ENCODE results near the gene CACNB2.
"Not testable (repeated sequence)": the region's sequence is repeated elsewhere in the genome, so short reads cannot be mapped to it uniquely, and the experiment has no call there.

CACNB2 gene

DNA sequence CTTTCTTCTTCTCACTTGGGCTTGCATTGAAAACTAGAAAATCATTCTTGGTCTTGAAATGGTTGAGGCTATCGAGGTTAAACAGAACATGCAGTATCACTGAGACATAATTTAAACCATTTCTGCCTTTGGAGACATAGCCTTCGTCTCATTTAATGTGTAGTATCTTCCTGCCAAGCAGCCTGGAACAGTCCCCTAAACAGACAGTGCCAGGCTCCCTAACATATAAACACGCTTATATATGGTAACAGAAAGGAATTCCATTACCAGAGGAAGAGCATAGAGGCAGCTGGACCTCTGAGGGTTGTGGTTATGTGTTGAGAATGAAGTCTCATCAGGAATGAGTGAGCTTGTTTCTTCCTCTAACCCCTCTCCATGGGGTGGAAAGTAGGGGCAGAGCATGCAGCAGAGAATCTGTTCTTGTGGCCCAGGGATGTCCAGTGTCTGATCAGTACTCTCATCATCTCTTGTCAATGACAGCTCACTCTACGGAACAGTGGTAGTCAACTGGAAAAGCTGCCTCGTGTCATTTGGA lies 11.2 kb downstream of the CACNB2 start:
- TF ChIP-seq CTCF (IDR thresholded peaks at IDR 0.05; ENCODE audit: extremely low read depth, insufficient read depth, missing control alignments) = no peak
- no peak for DNase-seq (ENCODE audit: low spot score)
- in situ Hi-C loops (cut with MboI; ENCODE audit: low pct_unique_long_range_greater_than_20kb, low sequenced_read_pairs, unreplicated experiment) = no loop called here

DNA sequence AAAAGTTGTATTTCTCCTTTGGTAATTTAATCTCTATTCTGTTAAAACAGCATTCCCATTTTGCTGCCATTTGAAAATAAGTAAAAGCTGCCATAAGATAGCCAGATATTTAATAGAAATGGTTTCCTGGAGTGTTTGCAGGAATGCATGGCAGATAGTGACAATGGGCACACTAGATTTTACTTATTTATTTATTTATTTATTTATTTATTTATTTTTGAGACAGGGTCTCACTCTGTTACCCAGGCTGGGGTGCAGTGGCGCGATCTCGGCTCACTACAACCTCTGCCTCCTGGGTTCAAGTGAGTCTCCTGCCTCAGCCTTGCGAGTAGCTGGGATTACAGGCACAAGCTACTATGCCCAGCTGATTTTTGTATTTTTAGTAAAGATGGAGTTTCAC lies 13.2 kb downstream of the CACNB2 start:
- DNase-seq (ENCODE audit: low spot score); in situ Hi-C loops (cut with MboI; ENCODE audit: low pct_unique_long_range_greater_than_20kb, low sequenced_read_pairs, unreplicated experiment): not testable (repeated sequence)

DNA sequence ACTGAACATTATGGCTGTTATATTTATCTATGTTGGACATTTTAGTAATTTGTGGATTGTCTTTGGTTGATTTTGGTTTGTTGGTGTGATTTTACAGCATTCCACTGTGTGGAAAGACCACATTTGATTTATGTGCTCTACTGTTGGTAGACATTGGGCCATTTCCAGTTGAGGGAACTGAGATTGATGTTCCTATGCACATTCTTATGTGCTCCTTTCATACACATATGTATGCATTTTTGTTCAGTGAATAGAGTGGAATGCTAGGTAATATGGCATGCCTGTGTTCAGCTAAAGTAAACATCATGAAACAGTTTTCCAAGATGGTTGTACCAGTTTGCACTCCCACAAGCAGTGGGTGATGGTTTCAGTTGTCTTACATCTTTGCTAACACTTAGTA lies 15.1 kb downstream of the CACNB2 start:
- in situ Hi-C loops (cut with MboI; ENCODE audit: low pct_unique_long_range_greater_than_20kb, low sequenced_read_pairs, unreplicated experiment) = no loop called here
- DNase-seq (ENCODE audit: low spot score) = no peak
- no peak for TF ChIP-seq CTCF (IDR thresholded peaks at IDR 0.05; ENCODE audit: extremely low read depth, insufficient read depth, missing control alignments)

DNA sequence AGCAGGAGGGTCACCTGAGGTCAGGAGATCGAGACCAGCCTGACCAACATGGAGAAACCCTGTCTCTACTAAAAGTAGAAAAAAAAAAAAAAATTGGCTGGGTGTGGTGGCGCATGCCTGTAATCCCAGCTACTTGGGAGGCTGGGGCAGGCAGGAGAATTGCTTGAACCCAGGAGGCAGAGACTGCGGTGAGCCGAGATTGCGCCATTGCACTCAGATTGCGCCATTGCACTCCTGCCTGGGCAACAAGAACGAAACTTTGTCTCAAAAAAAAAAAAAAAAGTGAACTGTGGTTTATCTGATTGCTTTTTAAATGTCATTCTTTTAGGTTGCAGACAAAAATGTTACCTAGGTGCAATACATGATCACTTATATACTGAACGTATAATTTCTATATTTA lies 16.6 kb downstream of the CACNB2 start:
- in situ Hi-C loops (cut with MboI; ENCODE audit: low pct_unique_long_range_greater_than_20kb, low sequenced_read_pairs, unreplicated experiment); DNase-seq (ENCODE audit: low spot score): not testable (repeated sequence)

GRCh38 chr10:18157881-18158280 lies 17.7 kb downstream of the CACNB2 start:
- TF ChIP-seq CTCF (IDR thresholded peaks at IDR 0.05; ENCODE audit: extremely low read depth, insufficient read depth, missing control alignments) = no peak

GRCh38 chr10:18158773-18159265 lies 18.6 kb downstream of the CACNB2 start:
- DNase-seq (ENCODE audit: low spot score) = no peak
- TF ChIP-seq CTCF (IDR thresholded peaks at IDR 0.05; ENCODE audit: extremely low read depth, insufficient read depth, missing control alignments) = no peak
- in situ Hi-C loops (cut with MboI; ENCODE audit: low pct_unique_long_range_greater_than_20kb, low sequenced_read_pairs, unreplicated experiment) = no loop called here

More at GRCh38 chr10:18157881-18158280, 17.7 kb downstream of the CACNB2 start:
- in situ Hi-C loops (cut with MboI; ENCODE audit: low pct_unique_long_range_greater_than_20kb, low sequenced_read_pairs, unreplicated experiment) = no loop called here
- no peak for DNase-seq (ENCODE audit: low spot score)

DNA sequence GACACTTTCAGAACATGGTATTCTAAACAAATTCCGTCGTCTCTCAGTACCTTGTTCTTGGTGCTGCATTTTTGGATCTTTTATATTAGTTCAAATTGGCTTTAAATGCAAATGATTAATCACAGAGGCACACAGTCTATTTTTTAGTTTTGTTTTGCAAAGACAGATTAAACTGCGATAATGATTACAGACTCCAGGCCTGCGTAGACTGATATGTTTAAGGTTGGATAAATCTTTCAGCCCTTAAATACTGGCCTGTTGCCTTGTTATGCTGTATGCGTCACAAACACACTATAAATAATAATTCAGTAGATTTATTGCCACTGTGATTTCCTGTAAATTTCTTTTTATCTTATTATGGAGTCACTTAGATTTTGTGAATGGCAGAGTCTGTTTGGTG lies 19.3 kb downstream of the CACNB2 start:
- TF ChIP-seq CTCF (IDR thresholded peaks at IDR 0.05; ENCODE audit: extremely low read depth, insufficient read depth, missing control alignments) = no peak
- in situ Hi-C loops (cut with MboI; ENCODE audit: low pct_unique_long_range_greater_than_20kb, low sequenced_read_pairs, unreplicated experiment) = no loop called here
- no peak for DNase-seq (ENCODE audit: low spot score)
